GM12872 (cell line): ENCODE results near the gene RPL7A.

Experiments
- TF ChIP-seq, protein P1 (sequence below): IDR thresholded peaks from 3 replicates; pipeline ENCODE4 v1.5.1; 2011; ENCODE audit warnings: low read depth, mild to moderate bottlenecking, low read length, moderate library complexity; ENCODE audit not compliant: insufficient read depth

Gene RPL7A

GRCh38 chr9:133369933-133370332 lies 21.9 kb downstream of the RPL7A start:
- TF ChIP-seq, protein P1, sequence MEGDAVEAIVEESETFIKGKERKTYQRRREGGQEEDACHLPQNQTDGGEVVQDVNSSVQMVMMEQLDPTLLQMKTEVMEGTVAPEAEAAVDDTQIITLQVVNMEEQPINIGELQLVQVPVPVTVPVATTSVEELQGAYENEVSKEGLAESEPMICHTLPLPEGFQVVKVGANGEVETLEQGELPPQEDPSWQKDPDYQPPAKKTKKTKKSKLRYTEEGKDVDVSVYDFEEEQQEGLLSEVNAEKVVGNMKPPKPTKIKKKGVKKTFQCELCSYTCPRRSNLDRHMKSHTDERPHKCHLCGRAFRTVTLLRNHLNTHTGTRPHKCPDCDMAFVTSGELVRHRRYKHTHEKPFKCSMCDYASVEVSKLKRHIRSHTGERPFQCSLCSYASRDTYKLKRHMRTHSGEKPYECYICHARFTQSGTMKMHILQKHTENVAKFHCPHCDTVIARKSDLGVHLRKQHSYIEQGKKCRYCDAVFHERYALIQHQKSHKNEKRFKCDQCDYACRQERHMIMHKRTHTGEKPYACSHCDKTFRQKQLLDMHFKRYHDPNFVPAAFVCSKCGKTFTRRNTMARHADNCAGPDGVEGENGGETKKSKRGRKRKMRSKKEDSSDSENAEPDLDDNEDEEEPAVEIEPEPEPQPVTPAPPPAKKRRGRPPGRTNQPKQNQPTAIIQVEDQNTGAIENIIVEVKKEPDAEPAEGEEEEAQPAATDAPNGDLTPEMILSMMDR: no peak

- TF ChIP-seq, protein P1: no peak
Observed at GRCh38 chr9:133370685-133371084, 22.7 kb downstream of the RPL7A start.

- TF ChIP-seq, protein P1: no peak
Observed at GRCh38 chr9:133371261-133371711, 23.3 kb downstream of the RPL7A start.

DNA sequence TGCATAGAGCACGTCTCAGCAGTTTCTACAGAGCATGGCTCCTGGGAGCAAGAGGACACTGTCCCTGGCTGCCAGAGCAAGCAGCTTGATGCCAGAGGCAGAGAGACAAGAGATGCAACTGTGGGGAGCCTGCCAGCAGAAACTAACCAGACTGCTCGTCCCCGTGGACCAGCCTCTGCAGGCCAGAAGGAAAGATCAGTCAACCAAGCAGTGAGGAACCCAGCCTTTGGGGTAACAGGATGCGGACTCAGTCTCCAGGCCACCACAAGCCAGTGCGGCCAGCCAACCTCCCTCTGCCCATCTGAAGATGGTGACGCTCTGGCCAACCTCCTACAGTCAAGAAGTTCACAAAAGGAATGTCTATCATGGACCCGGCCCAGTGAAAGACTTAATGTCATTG lies 24.1 kb downstream of the RPL7A start:
- TF ChIP-seq, protein P1: no peak

DNA sequence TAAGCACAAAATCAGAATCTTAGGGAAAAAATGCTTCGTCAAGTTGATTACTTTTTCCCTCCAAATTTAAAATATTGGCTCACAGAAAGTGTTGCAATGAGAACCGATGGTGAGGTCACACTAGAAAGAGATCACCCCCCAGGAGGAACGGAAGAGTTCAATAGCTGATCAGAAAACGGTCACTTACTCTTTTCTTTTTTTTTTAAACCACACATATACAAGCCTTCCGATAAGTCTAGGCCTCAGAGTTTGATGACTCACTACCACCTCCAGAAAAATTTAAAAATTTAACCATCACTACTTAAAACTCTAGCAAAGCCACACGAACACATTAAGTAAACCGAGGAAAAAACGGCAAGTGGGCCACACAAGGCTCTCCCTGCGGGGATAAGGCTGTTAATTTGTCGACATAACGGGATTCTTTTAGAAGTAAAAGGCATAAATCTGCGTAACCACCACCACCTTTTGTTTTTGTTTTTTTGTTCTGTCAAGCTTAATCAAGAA lies 26.6 kb downstream of the RPL7A start:
- TF ChIP-seq, protein P1: no peak

DNA sequence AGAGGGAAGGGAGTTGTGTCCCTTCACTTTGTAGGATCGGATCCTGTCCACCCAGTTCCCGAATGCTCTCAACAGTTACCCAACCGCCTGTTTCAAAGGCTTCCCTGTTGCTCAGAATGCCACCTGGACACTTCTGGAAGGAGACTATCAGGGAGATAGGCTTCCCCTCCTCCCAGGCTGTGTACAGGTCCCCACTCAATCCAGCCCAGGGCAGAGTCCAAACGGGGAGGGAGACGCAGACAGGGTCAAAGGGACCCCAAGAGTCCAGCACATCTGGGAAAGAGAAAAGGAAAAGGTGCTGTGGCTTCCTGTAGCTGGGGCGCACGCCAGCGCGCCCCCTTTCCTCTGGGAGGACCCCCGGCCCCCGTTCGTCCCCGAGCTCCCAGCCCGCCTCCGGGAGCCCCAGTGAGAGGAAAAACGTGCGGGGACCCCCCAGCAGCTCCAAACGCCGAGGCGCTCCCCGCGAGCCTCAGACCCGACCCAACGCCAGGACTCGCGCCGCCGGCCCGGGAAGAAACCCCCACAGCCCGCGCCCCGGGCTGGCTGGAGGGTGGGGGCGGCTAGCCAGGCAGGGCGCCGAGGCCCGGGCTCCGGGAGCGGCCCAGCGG lies 27.2 kb downstream of the RPL7A start:
- TF ChIP-seq, protein P1: peak; percentile 38; the same call in 1 of the 3 replicates

DNA sequence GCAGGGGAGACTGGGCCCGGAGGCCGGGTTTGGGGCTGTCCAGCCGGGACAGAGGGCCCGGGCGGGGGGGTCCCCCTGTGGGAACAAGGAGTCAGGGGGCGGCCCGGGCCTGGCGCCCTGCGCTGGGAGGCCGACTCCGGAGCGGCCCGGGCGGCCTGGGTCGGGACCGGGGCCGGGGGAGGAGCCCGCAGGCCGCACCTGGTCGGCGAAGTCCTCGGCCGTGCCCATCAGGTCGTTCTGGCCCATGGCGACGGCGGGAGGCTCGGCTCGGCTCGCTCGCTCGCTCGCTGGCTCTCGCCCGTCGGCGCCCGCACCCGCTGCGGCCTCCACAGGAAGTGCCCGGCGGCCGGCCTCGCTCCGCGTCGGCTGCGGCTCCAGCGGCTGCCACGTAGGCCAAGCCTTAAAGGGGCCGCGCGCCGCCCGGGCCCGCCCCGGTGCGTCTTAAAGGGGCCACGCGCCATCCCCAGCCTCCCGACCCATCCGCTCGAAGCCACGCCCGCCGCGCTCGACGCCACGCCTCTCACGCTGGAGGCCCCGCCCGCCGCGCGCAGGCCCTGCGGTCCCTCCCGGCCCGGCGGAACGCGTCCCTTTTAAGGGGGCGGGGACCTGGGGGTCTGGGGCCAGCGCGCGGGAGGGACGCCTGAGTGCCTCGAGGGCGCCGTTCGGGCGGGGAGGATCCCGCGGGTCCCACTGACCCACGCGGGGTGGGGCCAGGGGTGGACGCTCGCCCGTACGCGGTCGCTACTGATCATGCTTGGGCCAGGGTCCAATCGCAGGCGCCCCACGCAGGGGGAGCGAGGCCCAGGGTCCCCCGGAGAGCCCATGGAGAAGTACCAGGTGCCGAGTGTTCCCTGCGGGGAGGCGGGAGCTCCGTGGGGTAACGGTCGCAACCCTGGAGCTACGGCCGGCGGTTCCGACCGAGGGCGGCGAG lies 28.0 kb downstream of the RPL7A start, which contains the start of the genes STKLD1 and SURF4:
TSS of gene STKLD1 (plus strand) at position 643 of the 931 bp plus-strand sequence. CDS start at position 751, 108 bp downstream.
TSS of gene SURF4 (minus strand) at position 337 of the 931 bp plus-strand sequence. CDS start at position 246, 91 bp downstream.
- TF ChIP-seq, protein P1: no peak
